ENCODE measurements around the gene GRIN3B. TPM values are rescaled to one million over a fixed set of nuclear protein-coding genes. Genes with fewer than 3 reads are reported as not detected.

Gene GRIN3B
- total and polyA plus RNA-seq, 9 of the 15 experiments (the other 6 are each of a cell fraction or from before 2014, with no cell fraction given), result 0.06 to 0.95 (median 0.19) TPM; not detected in 6

DNA sequence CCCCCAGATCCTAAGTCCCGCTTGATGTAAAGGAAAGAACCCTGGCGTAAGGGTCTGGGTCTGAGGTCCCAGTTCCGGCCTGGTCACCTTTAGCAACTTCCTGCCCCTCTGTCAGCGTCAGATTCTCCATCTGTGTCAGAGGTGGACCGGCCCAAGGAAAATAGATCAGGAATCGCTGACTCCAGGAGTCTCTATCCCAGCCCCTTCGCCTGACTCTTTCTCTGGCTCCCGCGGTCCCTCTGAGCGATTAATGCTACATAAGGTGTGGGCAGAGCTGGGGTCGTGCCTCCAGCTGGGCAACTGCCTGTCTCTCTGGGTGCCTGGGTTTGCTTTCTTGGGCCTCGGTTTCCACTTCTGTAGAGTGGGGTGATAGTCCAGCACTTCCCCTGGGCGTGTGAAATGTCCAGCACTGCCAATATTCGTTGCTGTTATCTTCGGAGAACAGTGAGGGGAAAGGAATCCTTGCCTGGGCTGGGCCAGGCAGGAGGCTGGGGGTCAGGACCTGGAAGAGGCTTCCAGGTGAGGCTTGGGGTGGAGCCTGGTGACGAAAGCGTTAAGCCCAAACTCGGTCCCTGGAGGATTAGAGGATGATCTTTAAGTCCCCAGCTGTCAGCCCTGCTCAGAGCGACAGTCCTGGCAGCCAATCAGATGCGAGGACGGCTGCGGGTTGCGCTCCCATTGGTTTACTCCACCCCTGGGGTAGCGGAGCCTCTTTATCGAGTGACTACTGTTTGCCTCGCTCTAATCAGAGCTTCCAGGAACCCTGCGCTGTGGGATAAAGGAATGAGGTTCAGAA is 40.5 kb downstream of the GRIN3B start (continued):
- no peak for TF ChIP-seq PHB2 (IDR thresholded peaks at IDR 0.05; ENCODE audit: low read depth)
- no peak for TF ChIP-seq YBX1 (IDR thresholded peaks at IDR 0.05)
- TF ChIP-seq MYC (IDR thresholded peaks at IDR 0.05; ENCODE audit: low read depth, low read length), result no peak
- TF ChIP-seq MYC (CRISPR knock-in tag; IDR thresholded peaks at IDR 0.05; ENCODE audit: borderline replicate concordance, low read depth), result no peak
- TF ChIP-seq SAP30 (IDR thresholded peaks at IDR 0.05; ENCODE audit: borderline replicate concordance, insufficient read depth, low read depth, low read length, poor library complexity, severe bottlenecking), result peak; percentile 16
- TF ChIP-seq, protein P1, sequence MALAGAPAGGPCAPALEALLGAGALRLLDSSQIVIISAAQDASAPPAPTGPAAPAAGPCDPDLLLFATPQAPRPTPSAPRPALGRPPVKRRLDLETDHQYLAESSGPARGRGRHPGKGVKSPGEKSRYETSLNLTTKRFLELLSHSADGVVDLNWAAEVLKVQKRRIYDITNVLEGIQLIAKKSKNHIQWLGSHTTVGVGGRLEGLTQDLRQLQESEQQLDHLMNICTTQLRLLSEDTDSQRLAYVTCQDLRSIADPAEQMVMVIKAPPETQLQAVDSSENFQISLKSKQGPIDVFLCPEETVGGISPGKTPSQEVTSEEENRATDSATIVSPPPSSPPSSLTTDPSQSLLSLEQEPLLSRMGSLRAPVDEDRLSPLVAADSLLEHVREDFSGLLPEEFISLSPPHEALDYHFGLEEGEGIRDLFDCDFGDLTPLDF (CRISPR knock-in tag; IDR thresholded peaks at IDR 0.05), result no peak
- no peak for TF ChIP-seq CBX8 (IDR thresholded peaks at IDR 0.05; ENCODE audit: borderline replicate concordance, extremely low read depth, low read depth, low read length, poor library complexity, severe bottlenecking)
- TF ChIP-seq, protein P2, sequence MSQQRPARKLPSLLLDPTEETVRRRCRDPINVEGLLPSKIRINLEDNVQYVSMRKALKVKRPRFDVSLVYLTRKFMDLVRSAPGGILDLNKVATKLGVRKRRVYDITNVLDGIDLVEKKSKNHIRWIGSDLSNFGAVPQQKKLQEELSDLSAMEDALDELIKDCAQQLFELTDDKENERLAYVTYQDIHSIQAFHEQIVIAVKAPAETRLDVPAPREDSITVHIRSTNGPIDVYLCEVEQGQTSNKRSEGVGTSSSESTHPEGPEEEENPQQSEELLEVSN (IDR thresholded peaks at IDR 0.05; ENCODE audit: borderline replicate concordance in 1 of 2, extremely low read depth in 1 of 2, insufficient read depth in 1 of 2, insufficient read length in 1 of 2, low read depth in 1 of 2, low read length in 1 of 2, poor library complexity in 1 of 2, severe bottlenecking in 1 of 2), result no peak
- no peak for TF ChIP-seq ZNF444 (CRISPR knock-in tag; IDR thresholded peaks at IDR 0.05)
- TF ChIP-seq, protein P3, sequence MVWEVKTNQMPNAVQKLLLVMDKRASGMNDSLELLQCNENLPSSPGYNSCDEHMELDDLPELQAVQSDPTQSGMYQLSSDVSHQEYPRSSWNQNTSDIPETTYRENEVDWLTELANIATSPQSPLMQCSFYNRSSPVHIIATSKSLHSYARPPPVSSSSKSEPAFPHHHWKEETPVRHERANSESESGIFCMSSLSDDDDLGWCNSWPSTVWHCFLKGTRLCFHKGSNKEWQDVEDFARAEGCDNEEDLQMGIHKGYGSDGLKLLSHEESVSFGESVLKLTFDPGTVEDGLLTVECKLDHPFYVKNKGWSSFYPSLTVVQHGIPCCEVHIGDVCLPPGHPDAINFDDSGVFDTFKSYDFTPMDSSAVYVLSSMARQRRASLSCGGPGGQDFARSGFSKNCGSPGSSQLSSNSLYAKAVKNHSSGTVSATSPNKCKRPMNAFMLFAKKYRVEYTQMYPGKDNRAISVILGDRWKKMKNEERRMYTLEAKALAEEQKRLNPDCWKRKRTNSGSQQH (CRISPR knock-in tag; IDR thresholded peaks at IDR 0.05), result no peak
- peak; percentile 97 for TF ChIP-seq ASH1L (IDR thresholded peaks at IDR 0.05; ENCODE audit: borderline replicate concordance, low read depth, partially characterized antibody)
- TF ChIP-seq ZNF274 (IDR thresholded peaks at IDR 0.05; ENCODE audit: borderline replicate concordance, low read depth, low read length), result no peak
- TF ChIP-seq, protein P4, sequence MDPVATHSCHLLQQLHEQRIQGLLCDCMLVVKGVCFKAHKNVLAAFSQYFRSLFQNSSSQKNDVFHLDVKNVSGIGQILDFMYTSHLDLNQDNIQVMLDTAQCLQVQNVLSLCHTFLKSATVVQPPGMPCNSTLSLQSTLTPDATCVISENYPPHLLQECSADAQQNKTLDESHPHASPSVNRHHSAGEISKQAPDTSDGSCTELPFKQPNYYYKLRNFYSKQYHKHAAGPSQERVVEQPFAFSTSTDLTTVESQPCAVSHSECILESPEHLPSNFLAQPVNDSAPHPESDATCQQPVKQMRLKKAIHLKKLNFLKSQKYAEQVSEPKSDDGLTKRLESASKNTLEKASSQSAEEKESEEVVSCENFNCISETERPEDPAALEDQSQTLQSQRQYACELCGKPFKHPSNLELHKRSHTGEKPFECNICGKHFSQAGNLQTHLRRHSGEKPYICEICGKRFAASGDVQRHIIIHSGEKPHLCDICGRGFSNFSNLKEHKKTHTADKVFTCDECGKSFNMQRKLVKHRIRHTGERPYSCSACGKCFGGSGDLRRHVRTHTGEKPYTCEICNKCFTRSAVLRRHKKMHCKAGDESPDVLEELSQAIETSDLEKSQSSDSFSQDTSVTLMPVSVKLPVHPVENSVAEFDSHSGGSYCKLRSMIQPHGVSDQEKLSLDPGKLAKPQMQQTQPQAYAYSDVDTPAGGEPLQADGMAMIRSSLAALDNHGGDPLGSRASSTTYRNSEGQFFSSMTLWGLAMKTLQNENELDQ (CRISPR knock-in tag; IDR thresholded peaks at IDR 0.05; ENCODE audit: borderline replicate concordance), result no peak
- peak; percentile 85; the same call in 1 of the 2 replicates for TF ChIP-seq KAT7 (CRISPR knock-in tag; IDR thresholded peaks at IDR 0.05; ENCODE audit: borderline replicate concordance)
- TF ChIP-seq ZNF354B (CRISPR knock-in tag; IDR thresholded peaks at IDR 0.05), result no peak
- no peak for TF ChIP-seq PRMT5 (CRISPR knock-in tag; IDR thresholded peaks at IDR 0.05)
- no peak for TF ChIP-seq KLF10 (CRISPR knock-in tag; IDR thresholded peaks at IDR 0.05)
- no peak for TF ChIP-seq POLR2G (IDR thresholded peaks at IDR 0.05; ENCODE audit: low read depth, low read length)
- no peak for TF ChIP-seq ZNF174 (CRISPR knock-in tag; IDR thresholded peaks at IDR 0.05)
- peak; percentile 61 for TF ChIP-seq ZNF766 (CRISPR knock-in tag; conservative IDR thresholded peaks at IDR 0.05)
- TF ChIP-seq ATF7 (IDR thresholded peaks at IDR 0.05), result peak; percentile 78

Data from K562 (cell line).